C4-2B (cell line): ENCODE results near the gene CLDN17.

Experiments used
- H3K27ac ChIP-seq: fragments of 450-650 bp; 2 replicates; pipeline ENCODE4 v1.5.1; 2017
- CTCF ChIP-seq: fragments of 450-650 bp; conservative IDR thresholded peaks from 2 replicates; pipeline ENCODE4 v1.5.1; 2017; ENCODE audit warnings: mild to moderate bottlenecking
- ZFX ChIP-seq: fragments of 450-650 bp; IDR thresholded peaks from 2 replicates; pipeline ENCODE4 v1.6.1; 2017

The CLDN17 gene

GRCh38 chr21:30194701-30195299 is 28.2 kb upstream of the CLDN17 start:
- H3K27ac ChIP-seq: no peak overlapping the region
- TF ChIP-seq CTCF (peak; percentile 80), ZFX (no peak)

- TF ChIP-seq ZFX: no peak
- no peak for TF ChIP-seq CTCF
- H3K27ac ChIP-seq: no peak overlapping the region
Measured at GRCh38 chr21:30193201-30193600, 26.6 kb upstream of the CLDN17 start.

- TF ChIP-seq CTCF (no peak), ZFX (no peak)
- no peak overlapping the region for H3K27ac ChIP-seq
Measured at GRCh38 chr21:30190554-30190953, 23.9 kb upstream of the CLDN17 start.

GRCh38 chr21:30189773-30190172 is 23.2 kb upstream of the CLDN17 start:
- TF ChIP-seq CTCF (no peak), ZFX (no peak)
- no peak overlapping the region for H3K27ac ChIP-seq

GRCh38 chr21:30186242-30186641 is 19.6 kb upstream of the CLDN17 start:
- TF ChIP-seq ZFX (no peak), CTCF (no peak)
- H3K27ac ChIP-seq: no peak overlapping the region

- no peak for TF ChIP-seq ZFX
- no peak for TF ChIP-seq CTCF
- H3K27ac ChIP-seq: no peak overlapping the region
Measured at GRCh38 chr21:30168086-30168485, 1.5 kb upstream of the CLDN17 start.

- no peak for TF ChIP-seq ZFX
- TF ChIP-seq CTCF: no peak
- H3K27ac ChIP-seq: no peak overlapping the region
Measured at GRCh38 chr21:30166171-30166570, 434 bp downstream of the CLDN17 start.
